NCI-H526 treated with DMSO at 0.1 percent for 48 hours (cell line): ENCODE measurements around the gene ARHGEF9.

Source experiments
- DNase-seq: peaks from one replicate; lab custom pipeline; 2025; lab: John Stamatoyannopoulos, UW

ARHGEF9 gene

DNA sequence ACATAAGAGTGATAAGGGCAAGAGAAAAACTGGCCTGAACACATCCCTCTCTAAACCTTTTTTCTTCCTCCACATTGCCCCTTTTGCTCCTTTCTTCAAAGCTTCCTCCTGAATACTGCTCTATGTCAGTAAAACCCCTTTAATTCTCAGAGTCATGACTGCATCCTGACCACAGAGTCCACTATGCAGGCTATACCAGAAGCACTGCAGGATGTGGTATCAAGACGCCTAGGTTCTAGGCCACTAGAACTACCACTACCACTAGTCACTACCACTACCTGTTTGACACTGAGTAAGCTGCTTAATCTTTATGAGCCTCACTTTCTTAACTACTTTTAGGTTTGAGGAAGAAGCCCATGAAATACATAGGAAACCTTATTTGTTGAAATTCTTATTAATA, 38.7 kb downstream of the ARHGEF9 start:
- DNase-seq = no peak

DNA sequence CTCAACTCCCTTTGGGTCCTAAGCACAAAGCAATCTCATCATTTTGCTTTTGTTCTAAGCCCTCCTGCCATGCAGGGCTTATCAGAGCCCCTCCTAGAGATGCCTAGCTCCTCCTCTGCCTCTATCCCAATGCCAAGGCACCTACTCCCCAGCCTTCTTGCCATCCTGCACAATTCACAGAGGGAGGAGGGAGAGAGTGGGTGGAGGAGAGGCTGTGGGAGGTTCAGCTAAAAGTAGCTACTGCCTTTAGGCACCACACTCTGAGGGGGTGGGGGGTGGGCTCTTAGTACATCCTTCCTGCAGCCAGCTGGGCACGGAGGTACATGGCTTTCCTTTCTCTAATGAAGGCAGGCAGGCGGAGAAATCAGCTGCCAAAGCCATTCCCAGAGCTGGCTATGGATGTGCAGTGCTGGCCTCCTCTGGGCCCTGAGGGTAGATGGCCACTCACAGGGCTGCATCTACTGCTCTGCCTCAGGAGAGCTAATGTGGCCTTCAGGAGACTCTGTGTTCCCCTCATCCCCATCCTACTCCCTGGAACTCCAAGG, 40.1 kb downstream of the ARHGEF9 start:
- DNase-seq = no peak

DNA sequence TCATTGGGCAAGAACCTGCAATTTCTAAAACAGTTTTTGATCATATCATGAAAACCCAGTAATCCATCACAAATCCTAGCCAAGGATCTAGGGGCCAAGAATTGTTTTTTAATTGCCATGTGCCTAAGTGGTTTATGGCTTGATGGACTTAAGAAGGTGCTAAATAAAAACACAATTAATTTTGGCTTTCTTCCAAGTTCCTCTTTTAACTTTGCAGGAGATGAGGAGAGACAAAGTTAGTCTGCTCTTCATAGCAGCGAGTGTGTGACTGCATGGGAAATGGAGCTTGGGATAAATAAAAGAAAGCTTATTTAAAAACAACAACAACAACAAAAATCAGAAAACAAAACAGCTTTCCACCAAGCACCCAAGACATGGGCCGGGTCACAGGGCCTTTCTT, 41.4 kb downstream of the ARHGEF9 start:
- DNase-seq = no peak

DNA sequence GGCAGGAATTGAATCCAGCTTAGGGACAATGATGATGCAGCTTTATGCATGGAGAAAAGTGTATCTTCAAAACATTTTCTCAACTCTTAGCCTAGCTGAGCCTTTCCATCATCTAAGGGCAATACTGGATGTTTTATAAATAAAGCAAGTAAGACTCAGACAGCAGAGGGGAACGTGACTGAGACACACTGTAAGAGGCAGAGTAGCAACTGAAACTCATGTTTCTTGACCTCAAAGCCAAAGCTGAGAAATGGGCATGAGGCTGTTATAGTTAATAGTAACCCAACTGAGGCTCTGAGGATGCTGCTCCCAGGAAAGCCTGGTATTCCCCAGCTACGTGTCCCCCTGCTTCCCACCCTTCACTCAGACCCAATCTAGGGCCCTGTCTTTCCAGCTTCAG, 44.6 kb downstream of the ARHGEF9 start:
- no peak for DNase-seq

DNA sequence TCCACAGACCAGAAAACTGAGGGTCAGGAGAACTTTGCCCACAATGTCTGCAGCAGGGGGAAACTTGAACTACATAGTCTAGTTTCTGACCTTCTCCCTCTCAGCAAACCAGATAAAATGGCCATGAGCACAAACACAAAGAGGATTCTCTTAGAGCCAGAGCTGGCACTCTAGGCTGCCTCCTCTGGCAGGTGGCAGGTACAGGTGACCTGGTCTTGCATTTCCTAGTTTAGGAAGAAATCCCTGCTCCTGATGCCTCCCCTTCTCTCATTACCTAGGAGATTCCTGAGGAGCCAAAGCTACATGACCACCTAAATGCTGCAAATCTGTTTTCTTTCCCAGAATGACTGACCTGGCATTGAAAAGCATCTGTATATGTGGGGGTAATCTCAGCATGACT, 45.1 kb downstream of the ARHGEF9 start:
- DNase-seq = no peak

DNA sequence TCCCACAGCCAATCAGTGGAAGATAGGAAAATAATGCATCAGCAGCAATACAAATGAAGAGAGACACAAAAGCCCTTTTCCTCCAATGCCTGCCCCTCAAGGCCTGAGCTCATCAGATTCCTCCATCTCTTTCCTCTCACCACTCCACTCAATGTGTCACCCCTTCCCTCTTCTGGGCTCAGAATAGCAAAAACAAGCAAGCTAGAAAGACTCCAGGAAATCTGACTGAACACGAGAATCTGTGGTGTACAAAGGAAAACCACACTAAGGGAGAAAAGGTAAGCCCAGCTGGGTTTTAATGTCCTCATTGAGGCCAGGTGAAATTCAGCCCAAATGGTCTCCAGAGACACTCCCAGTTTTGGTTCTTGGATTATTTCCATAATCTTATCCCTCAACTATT, 46.3 kb downstream of the ARHGEF9 start:
- no peak for DNase-seq

DNA sequence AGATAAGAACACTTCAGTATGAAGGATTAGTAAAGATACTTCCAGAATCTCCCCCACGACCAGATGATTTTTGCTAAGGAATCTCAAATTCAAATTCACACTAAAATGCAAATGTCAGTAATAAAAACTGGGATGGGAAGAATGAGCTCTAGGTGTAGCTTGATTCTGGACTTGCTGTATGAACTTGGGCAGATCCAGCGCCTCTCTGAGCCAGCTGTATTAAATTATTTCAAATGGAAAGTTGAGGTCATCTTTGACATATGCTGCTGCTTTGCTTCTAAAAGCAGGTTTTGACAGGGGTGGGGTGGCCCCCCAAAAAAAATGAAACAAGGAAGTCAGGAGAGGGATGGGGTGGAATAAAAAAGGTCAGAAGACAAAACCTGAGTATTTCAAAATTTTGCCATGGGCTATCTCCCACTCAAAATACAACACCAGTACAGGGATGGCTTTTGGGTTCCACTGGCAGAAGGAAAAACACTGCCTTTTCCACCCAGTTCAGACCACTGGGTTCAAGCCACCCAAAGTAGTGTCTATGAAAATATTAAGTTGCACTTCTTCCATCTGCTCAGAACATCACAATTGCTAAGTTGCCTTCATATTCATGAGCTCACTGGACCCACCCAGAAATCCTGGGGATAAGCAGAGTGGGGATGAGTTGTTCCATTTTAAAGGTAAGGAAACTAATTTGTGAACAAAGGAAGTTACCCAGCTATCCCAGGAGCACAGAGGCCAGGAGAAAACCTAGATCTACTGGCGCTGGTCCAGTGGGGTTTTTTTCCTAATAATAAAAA, 47.7 kb downstream of the ARHGEF9 start:
- DNase-seq = no peak

DNA sequence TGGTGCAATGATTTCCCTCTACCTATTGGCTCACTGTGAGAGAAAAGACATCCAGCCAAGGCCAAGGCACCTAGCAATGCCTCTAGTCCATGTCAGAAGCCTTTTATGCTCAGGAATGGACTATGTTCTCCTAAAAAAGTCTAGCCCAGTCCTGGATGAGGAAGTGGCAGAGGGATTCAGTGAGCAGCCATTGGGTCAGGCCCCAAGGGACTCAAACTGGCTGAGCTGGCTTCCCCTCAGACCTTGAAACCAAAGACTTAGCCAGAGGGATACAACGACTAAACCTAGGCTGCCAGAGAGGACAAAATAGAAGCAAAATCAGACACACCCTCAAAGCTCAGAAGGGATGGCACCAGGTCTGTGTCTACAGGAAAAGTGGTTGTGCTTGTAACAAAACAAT, 49.1 kb downstream of the ARHGEF9 start:
- DNase-seq = no peak

DNA sequence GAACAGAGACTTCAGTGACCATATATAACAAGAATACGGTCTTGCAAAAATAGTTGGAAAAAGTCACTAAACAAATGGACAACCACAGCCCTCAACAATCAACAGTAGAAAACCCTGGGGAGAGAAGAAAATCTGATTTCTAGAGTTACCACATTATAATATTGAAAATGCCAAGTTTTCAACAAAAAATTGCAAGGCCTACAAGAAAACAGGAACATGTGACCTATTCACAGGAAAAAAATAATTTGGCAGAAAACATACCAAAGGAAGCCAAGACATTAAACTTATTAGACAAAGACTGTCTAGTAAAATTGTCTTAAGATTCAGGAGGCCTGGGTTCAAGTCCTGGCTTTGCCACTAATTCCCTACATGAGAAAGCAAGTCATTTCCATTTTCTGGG, 64.7 kb downstream of the ARHGEF9 start:
- no peak for DNase-seq

DNA sequence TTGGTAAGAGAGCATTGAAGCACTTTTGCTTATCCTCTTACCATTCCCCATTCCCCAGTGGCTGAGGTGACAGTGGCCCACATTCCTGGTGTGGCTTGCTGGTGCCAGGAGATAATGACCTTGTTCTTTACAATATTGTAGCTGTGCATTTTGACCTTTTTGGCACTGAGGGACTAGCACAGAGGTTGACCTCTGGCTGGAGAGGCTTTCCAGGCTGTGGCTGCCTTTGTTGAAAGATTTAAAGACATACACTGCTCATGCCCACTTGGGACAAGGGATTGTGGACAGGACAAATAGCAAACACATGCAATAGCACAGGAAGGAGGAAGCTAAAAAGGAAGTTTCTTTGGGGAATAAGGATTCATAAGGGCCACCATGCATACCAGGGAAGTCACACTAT, 65.4 kb downstream of the ARHGEF9 start:
- no peak for DNase-seq

DNA sequence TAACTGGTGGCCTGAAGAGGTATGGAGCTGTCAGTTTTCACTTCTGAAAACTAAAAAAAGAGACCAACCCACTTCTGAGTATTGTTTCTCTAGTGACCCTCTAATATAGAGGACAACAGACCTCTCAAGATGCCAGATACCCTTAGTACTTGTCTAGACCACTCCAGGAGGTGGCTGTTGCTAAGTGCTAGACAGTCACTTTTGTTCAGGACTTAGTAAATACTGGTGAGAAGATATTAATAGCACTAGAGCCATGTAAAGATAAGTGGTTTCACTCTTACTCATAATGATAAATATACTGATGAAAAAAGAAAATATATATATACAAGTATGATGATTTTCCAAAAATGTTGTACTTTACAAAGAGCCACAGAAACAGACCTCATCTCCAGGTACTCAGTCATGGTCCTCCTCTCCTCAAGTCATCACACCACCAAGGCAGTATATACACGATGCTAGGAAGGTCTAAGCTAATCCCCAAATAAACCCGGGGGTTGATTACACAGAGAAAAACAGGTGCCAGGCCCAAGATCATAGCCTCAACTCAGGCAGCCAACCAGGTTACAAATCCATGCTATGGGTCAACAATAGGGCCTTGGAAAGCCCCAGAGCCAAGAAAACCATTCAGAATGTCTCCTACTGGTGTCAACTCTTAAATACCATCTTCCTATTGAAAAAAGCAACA, 66.9 kb downstream of the ARHGEF9 start:
- no peak for DNase-seq

DNA sequence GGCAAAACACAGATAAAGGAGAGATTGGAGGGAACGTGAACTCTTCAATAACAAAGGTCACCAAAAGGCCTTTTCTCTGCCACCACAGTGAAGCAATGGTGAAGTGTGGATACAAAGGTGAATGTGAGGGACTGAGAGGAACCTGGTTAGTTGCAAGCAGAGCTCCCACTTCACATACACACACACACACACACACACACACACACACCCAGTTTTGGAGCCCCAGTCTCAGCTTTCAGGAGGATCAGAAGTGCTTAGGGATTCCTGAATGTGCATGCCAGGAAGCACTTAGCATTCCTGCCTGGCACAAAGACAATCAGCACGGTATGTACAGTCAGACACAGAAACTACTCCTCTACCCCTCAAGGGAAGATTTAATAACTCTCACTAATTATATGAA, 71.5 kb downstream of the ARHGEF9 start:
- DNase-seq = no peak

DNA sequence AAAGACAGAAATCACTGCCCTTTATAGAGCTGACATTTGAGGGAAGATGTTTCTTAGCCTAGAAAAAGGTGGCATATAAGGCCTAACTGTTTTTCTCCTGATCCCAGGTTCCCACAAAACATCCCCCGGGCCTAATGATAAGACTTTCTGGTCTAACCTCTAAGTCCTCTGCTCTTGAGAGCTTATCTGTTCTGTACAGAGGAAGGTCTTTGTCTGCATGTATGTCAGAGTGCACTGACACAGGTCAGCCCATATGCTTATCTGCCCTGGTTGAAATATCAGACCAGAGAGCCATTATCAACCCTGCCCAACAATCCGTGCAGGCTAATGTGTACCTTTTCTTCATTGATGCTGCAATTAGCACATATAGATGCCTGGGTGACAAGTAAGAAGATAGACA, 76.2 kb downstream of the ARHGEF9 start:
- DNase-seq = no peak

DNA sequence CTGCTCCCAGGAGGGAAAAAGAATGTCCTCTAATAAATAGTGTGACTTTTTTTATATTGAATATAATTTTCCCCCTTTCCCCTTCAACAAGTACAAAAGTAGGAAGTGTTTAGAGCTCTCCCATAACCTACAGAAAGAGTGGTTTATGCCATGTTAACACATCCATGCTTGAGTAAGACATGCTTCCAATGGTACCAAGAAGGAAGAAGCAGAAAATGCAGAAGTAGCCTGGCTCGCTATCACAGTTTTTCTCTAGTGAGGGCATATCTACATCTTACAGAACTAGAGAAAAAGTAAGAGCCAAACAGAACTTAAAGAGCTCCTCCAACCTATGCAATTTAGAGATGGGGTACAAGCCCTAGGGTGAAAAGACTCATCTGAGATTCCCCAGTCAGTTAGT, 82.5 kb downstream of the ARHGEF9 start:
- DNase-seq = no peak

DNA sequence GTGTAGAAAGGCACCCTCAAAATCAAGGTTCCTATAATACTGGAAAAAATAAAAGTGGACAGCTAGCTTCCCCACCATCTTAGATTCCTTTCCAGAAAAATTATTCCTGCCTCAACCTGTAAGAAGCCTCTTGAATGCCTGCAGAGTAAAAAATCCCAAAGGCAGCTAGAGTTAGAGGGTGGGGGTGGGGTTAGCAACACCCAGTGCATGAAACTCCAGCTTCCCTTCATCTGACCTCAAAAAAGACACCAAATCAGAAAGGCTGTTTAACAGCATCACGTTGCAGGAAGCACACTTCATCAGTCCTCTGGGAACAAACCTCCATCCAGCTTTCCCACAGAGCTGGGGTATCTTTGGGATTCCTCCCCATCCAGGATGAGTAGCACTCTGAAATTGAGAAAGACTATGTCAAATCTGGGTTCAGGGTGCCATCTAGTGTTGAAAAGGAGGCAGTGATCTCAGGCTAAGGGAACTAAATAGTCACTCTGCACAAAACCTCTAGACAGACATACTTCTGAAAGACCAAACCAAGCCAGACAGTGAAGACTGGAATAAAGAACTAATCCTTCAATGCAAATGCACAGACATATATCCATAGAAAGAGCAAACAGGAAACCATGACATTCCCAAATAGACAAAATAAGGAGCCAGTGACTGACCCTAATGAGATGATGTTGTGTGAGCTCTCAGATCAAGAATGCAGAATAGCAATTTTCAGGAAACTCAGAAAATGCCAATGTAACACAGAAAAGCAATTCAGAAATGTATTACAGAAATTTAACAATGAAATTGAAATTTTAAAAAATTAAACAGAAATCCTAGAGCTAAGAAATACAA, 97.9 kb downstream of the ARHGEF9 start:
- peak; percentile 10 for DNase-seq

DNA sequence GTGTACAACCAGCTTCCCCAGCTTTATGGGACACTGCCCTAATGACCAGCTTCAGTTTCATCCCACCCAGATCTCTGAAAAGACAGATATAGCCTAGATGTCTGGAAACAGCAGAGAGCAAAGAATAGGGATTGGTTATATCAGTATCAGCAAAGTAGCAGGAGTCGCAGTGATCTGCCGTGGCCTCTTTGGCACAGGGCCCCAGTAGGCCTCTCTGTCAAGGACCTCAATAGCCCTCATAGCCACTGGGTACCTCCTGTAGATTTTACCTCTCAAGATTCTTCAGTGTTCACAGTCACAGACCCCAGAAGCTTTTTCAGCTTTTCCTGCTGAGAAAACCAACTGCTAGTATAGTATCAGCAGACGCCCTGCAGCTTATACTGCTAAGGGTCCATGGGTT, 104.6 kb downstream of the ARHGEF9 start:
- no peak for DNase-seq

DNA sequence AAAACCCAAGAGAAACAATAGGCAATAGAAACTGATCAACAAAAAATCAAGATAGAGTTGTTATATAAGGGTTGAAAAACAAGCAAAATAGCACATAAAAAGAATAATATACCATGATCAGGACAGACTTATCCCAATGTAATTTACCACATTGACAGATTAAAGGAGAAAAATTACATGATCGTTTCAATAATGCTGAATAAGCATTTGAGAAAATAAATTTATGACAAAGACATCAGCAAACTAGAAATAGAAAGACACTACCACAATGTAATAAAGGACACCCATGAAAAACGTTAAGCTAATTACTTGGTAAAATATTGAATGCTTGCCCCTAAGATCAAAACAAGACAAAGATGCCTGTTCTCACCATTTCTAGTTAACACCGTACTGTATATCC, 105.6 kb downstream of the ARHGEF9 start:
- no peak for DNase-seq

DNA sequence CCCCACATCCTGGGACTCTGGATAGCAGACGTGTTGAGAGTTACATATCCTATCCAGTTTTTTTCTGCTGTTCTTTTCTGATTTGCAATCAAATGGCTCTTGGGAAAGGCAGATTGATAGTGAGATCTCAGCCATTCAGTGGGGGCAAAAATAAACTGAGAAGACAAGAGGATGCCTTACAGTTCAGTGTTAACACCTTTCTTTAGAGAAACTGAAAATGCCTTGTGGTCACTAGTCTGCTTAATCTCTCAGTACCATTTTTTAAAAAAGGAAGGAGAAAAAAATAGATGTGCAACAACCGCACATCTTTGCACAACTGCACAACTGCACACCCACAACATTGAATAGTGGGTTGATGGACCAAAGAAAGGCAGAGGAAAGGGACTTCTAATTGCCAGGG, 109.3 kb downstream of the ARHGEF9 start:
- no peak for DNase-seq

DNA sequence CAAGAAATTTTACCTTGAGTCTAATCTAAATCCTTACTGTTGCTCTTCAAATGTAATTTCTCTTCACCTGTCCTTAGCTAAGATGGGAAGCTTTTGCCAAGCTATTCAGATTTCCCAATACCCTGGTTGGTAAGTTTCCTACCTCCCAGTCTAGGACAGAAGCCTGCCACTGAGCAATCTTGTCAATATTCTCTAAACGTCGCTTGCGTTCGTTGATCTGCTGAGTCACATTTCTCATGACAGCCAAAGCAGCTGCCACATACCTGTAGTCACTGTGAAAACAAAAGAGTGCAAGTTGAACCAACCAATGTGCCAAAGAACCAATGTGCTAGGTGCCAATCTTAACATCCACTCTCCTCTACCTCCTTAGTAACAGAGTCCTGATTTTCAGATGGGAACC, 111.1 kb downstream of the ARHGEF9 start:
- DNase-seq = no peak

DNA sequence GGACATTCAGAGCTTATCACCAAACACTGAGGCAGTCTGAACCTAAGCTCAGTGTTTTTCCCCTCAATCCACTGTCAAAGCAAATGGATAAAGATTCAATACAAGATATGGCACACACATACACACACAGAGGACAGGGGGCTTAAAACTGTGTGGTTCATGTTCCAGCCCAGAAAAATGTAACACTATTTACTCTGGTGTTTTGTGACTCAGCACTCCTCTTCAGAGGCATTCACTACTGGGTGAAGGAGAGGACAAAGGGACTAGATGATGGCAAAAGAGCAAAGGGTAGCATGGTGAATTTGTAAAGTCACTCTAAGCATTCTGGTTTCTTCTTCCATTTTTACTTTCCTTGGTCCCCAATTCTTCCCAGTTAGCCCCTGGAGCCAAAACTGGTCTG, 120.3 kb downstream of the ARHGEF9 start:
- DNase-seq = no peak

DNA sequence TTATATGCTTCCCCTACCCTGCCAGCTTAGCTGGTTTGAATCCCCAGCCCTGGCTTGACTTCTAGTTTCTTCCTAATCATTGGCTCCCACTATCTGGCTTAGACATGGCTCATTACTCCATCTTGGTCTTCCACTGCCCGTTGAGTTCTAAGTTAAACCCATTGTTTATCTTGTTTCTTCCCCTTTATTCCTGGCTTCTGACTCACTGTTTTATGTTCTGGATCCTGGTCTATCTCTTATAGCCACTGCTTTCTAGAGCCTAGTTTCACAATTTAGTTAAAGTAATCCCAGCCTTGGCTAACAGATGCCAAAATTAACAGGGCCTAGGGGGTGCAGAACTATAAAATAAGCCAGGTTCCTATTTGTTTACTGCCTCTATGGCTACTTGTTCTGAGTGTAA, 120.9 kb downstream of the ARHGEF9 start:
- DNase-seq = no peak

DNA sequence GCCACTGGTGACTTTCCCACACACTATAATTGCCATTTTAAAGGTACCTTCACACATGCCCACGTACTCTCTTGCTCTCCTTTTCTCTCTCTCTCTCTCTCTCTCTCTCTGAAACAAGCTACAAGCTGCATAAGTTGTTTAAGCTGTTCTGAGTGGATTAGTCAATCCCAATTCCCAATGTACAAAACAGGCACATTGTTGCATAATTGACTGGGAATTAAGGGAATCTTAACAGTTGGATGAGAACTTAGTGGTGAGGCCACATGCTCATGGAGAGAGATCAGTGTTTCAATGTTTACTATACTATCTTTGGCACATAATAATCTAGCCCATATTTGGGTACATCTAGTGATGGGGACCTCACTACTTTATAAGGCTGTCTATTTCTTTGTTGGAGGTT, 123.3 kb downstream of the ARHGEF9 start:
- DNase-seq = no peak

DNA sequence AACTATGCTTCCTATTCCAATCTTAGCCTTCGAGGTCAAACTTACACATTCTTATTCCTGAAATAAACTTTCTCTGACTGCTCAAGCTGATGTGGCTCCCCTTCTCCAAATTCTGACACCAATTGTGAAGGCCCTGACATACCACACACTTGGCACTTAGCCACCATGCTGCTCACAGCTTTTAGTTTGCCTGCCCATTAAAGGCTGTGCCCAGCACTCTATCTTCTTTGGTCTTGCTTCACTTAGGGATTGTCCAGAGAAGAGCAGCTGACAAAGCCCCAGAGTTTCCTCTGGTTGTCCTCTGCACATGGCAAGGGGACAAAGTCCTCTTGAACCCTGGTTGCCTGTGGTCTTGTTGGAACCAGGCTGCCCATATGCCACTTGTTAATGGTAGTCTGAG, 126.1 kb downstream of the ARHGEF9 start:
- DNase-seq = no peak
